ENCODE data around the gene ANK2.
"Not testable (repeated sequence)": the region's sequence is repeated elsewhere in the genome, so short reads cannot be mapped to it uniquely, and the experiment has no call there.

Gene ANK2

GRCh38 chr4:113146876-113147358, 97.5 kb downstream of the ANK2 start:
- no peak for DNase-seq (ENCODE audit: low read depth in 3 of 3, low spot score in 1 of 3)

- no peak for DNase-seq (ENCODE audit: low read depth in 3 of 3, low spot score in 1 of 3)
These were observed 98.2 kb downstream of the ANK2 start for GRCh38 chr4:113147498-113148111.

GRCh38 chr4:113148925-113149324, 99.5 kb downstream of the ANK2 start:
- DNase-seq (ENCODE audit: low read depth in 3 of 3, low spot score in 1 of 3) = no peak

- DNase-seq (ENCODE audit: low read depth in 3 of 3, low spot score in 1 of 3) = no peak
These were observed 104.2 kb downstream of the ANK2 start for GRCh38 chr4:113153529-113154101.

- DNase-seq (ENCODE audit: low read depth in 3 of 3, low spot score in 1 of 3) = no peak
These were observed 104.8 kb downstream of the ANK2 start for GRCh38 chr4:113154281-113154680.

- no peak for DNase-seq (ENCODE audit: low read depth in 3 of 3, low spot score in 1 of 3)
These were observed 107.8 kb downstream of the ANK2 start for GRCh38 chr4:113157086-113157857.

GRCh38 chr4:113159942-113160545, 110.6 kb downstream of the ANK2 start:
- no peak for DNase-seq (ENCODE audit: low read depth in 3 of 3, low spot score in 1 of 3)

- no peak for DNase-seq (ENCODE audit: low read depth in 3 of 3, low spot score in 1 of 3)
These were observed 111.1 kb downstream of the ANK2 start for GRCh38 chr4:113160548-113160947.

GRCh38 chr4:113162089-113162488, 112.6 kb downstream of the ANK2 start:
- DNase-seq (ENCODE audit: low read depth in 3 of 3, low spot score in 1 of 3) = no peak

GRCh38 chr4:113169368-113169767, 119.9 kb downstream of the ANK2 start:
- no peak for DNase-seq (ENCODE audit: low read depth in 3 of 3, low spot score in 1 of 3)

GRCh38 chr4:113170115-113170804, 120.8 kb downstream of the ANK2 start:
- DNase-seq (ENCODE audit: low read depth in 3 of 3, low spot score in 1 of 3) = no peak

- DNase-seq (ENCODE audit: low read depth in 3 of 3, low spot score in 1 of 3) = no peak
These were observed 121.5 kb downstream of the ANK2 start for GRCh38 chr4:113170805-113171468.

GRCh38 chr4:113173126-113173792, 123.8 kb downstream of the ANK2 start:
- no peak for DNase-seq (ENCODE audit: low read depth in 3 of 3, low spot score in 1 of 3)

- no peak for DNase-seq (ENCODE audit: low read depth in 3 of 3, low spot score in 1 of 3)
These were observed 124.4 kb downstream of the ANK2 start for GRCh38 chr4:113173793-113174264.

GRCh38 chr4:113179091-113179490, 129.6 kb downstream of the ANK2 start:
- DNase-seq (ENCODE audit: low read depth in 3 of 3, low spot score in 1 of 3) = no peak

GRCh38 chr4:113179996-113180395, 130.5 kb downstream of the ANK2 start:
- DNase-seq (ENCODE audit: low read depth in 3 of 3, low spot score in 1 of 3) = no peak

GRCh38 chr4:113181289-113182007, 132.0 kb downstream of the ANK2 start:
- no peak for DNase-seq (ENCODE audit: low read depth in 3 of 3, low spot score in 1 of 3)

- DNase-seq (ENCODE audit: low read depth in 3 of 3, low spot score in 1 of 3) = no peak
These were observed 133.7 kb downstream of the ANK2 start for GRCh38 chr4:113183032-113183605.

- not testable (repeated sequence) for DNase-seq (ENCODE audit: low read depth in 3 of 3, low spot score in 1 of 3)
These were observed 136.8 kb downstream of the ANK2 start for GRCh38 chr4:113186220-113186619.

Data from stimulated activated CD4-positive, alpha-beta T cell treated with anti-CD3 and anti-CD28 coated beads, TNF-alpha, amount 100 ng/mL, for 1 hour (primary cell).